Measurements from ENCODE around the gene PCDH1.

DNA sequence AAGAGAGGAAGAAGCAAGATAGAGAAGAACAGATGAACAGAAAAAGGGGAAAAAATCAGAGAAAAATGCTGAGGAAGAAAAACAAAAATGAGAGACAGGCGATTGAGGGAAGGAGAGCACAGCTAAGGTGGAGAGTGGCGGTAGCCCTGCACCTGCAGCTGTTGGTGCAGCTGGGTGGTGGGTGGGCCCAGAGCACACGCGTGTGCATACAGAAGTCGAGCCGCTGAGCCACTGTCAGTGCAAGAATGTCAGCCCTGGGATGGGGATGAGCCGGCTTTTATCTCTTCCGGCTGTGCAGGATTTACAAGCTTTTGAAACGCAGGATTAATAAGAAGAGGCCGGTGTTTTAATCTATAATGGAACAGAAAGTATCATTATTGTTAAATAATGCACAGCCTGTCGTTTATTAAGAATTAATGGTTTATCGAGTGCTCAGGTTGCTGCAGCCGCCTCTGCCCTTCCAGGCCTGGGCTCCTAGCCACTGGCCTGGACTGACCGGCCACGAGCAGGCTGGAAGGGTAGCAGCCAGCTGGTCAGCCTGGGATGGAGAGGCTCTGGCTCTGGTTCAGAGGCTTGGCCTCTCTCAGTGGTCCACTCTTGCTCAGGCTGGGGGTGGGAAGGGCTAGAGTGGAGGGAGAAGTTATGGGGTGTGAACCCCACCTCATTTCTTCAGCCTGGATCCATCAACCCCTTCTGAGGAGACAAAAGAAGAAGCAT, 68.7 kb downstream of the PCDH1 start:
- TF ChIP-seq, protein P1, sequence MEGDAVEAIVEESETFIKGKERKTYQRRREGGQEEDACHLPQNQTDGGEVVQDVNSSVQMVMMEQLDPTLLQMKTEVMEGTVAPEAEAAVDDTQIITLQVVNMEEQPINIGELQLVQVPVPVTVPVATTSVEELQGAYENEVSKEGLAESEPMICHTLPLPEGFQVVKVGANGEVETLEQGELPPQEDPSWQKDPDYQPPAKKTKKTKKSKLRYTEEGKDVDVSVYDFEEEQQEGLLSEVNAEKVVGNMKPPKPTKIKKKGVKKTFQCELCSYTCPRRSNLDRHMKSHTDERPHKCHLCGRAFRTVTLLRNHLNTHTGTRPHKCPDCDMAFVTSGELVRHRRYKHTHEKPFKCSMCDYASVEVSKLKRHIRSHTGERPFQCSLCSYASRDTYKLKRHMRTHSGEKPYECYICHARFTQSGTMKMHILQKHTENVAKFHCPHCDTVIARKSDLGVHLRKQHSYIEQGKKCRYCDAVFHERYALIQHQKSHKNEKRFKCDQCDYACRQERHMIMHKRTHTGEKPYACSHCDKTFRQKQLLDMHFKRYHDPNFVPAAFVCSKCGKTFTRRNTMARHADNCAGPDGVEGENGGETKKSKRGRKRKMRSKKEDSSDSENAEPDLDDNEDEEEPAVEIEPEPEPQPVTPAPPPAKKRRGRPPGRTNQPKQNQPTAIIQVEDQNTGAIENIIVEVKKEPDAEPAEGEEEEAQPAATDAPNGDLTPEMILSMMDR (IDR thresholded peaks at IDR 0.05): no peak
- TF ChIP-seq POLR2A (IDR thresholded peaks at IDR 0.05): no peak

Data from right lobe of liver (tissue), 4 donors.